Stimulated activated memory B cell treated with anti-CD40 and anti-IgM and Interleukin-4, amounts not matched to agents 10 μg/mL and 1 μg/mL and 100 μg/mL, for 72 hours (primary cell): ENCODE results near the gene CLDN20.

Experiments used
- ATAC-seq: fragments of 150-1000 bp; cut with Tn5 transposase; 2 replicates; pipeline ENCODE4 v1.10.0; 2021
- H3K27ac Mint-ChIP-seq: one replicate; pipeline ENCODE4 v1.8.0; 2022; ENCODE audit warnings: mild to moderate bottlenecking, mixed read lengths
- H3K27me3 Mint-ChIP-seq: one replicate; pipeline ENCODE4 v1.8.0; 2022; ENCODE audit warnings: mixed read lengths
- H3K36me3 Mint-ChIP-seq: one replicate; pipeline ENCODE4 v1.8.0; 2022; ENCODE audit warnings: mixed read lengths
- H3K4me1 Mint-ChIP-seq: one replicate; pipeline ENCODE4 v1.8.0; 2022; ENCODE audit warnings: mixed read lengths
- H3K4me3 Mint-ChIP-seq: one replicate; pipeline ENCODE4 v1.8.0; 2022; ENCODE audit warnings: mild to moderate bottlenecking, moderate library complexity, mixed read lengths
- H3K9me3 Mint-ChIP-seq: one replicate; pipeline ENCODE4 v1.8.0; 2022; ENCODE audit warnings: mixed read lengths

The CLDN20 gene

GRCh38 chr6:155272353-155273232 lies 8.8 kb downstream of the CLDN20 start:
- Mint-ChIP-seq H3K9me3 (no peaks in the 10 kb centered on the region), H3K4me1 (peaks cover 7% of the 10 kb centered on the region), H3K4me3 (no peak overlapping the region), H3K36me3 (peaks cover 34% of the 10 kb centered on the region), H3K27ac (no peak overlapping the region), H3K27me3 (no peaks in the 10 kb centered on the region)
- no peak for ATAC-seq

GRCh38 chr6:155273431-155273830 lies 9.6 kb downstream of the CLDN20 start:
- peaks cover 34% of the 10 kb centered on the region for H3K36me3 Mint-ChIP-seq
- H3K9me3 Mint-ChIP-seq: no peaks in the 10 kb centered on the region
- H3K27me3 Mint-ChIP-seq: no peaks in the 10 kb centered on the region
- H3K27ac Mint-ChIP-seq: no peak overlapping the region
- no peak for ATAC-seq
- H3K4me1 Mint-ChIP-seq: no peaks in the 10 kb centered on the region
- no peak overlapping the region for H3K4me3 Mint-ChIP-seq

GRCh38 chr6:155274106-155274505 lies 10.3 kb downstream of the CLDN20 start:
- Mint-ChIP-seq H3K4me1 (no peaks in the 10 kb centered on the region), H3K4me3 (no peak overlapping the region), H3K27me3 (no peaks in the 10 kb centered on the region), H3K9me3 (no peaks in the 10 kb centered on the region), H3K27ac (no peak overlapping the region), H3K36me3 (peaks cover 38% of the 10 kb centered on the region)
- no peak for ATAC-seq

GRCh38 chr6:155274533-155274932 lies 10.7 kb downstream of the CLDN20 start:
- no peak for ATAC-seq
- H3K27ac Mint-ChIP-seq: no peak overlapping the region
- H3K36me3 Mint-ChIP-seq: peaks cover 42% of the 10 kb centered on the region
- H3K9me3 Mint-ChIP-seq: no peaks in the 10 kb centered on the region
- H3K4me3 Mint-ChIP-seq: no peak overlapping the region
- H3K4me1 Mint-ChIP-seq: no peaks in the 10 kb centered on the region
- no peaks in the 10 kb centered on the region for H3K27me3 Mint-ChIP-seq

GRCh38 chr6:155275808-155276480 lies 12.1 kb downstream of the CLDN20 start:
- Mint-ChIP-seq H3K4me1 (no peaks in the 10 kb centered on the region), H3K4me3 (no peak overlapping the region), H3K27ac (no peak overlapping the region), H3K36me3 (peaks cover 46% of the 10 kb centered on the region), H3K27me3 (no peaks in the 10 kb centered on the region), H3K9me3 (no peaks in the 10 kb centered on the region)
- ATAC-seq: no peak

DNA sequence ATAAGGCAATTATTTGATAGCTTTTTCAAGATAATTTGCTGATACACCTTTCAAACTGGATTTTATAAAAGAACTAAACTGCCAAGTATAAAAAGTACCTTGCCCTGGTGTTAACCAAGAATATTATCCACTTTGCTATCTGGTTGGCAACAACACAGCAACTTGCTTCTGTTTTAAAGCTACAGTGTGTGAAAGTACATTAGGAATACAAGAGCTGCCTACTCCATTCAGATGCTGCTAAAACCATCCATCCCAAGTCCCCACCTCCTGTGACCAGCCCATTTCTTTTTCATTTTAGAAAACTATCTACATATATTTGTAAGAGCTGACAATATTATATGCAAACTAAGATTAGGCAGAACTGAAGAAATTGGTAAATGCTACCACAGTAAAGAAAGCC lies 12.8 kb downstream of the CLDN20 start:
- no peaks in the 10 kb centered on the region for H3K27me3 Mint-ChIP-seq
- no peak overlapping the region for H3K4me3 Mint-ChIP-seq
- H3K4me1 Mint-ChIP-seq: no peaks in the 10 kb centered on the region
- H3K36me3 Mint-ChIP-seq: peaks cover 46% of the 10 kb centered on the region
- ATAC-seq: no peak
- no peaks in the 10 kb centered on the region for H3K9me3 Mint-ChIP-seq
- no peak overlapping the region for H3K27ac Mint-ChIP-seq

DNA sequence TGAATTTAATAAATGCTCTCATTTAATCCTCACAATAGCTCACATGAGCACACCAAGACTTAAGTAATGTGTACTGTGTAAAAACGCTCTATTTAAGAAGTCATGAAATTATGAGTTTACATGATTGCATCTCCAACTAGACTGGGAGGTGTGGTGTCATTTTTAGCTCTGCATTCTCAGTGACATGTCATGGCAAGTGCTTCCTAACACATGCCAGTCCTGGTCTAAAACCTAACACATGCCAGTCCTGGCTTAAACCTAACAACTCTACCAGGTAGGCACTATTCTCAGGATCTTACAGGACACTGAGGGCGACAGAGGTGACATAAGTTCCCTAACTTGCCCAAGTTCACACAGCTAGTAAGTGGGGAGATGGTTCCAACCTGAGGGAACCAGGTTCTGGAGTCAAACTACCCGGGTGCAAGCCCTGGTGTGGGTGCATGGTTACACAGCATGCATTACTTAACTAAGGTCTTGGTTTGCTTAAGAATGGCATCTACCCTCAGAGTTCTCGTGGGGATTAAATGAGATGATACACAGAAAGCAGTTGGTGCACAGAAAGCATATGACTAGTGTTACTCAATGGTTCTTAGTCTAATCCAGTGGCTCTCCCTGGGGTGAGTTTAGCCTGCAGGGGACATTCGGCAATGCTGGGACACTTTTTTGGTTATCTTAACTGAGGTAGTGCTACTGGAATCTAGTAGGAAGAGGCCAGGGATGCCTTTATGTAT lies 14.7 kb downstream of the CLDN20 start:
- ATAC-seq: no peak
- peaks cover 45% of the 10 kb centered on the region for H3K36me3 Mint-ChIP-seq
- no peak overlapping the region for H3K27ac Mint-ChIP-seq
- H3K27me3 Mint-ChIP-seq: no peaks in the 10 kb centered on the region
- H3K9me3 Mint-ChIP-seq: no peaks in the 10 kb centered on the region
- no peaks in the 10 kb centered on the region for H3K4me1 Mint-ChIP-seq
- H3K4me3 Mint-ChIP-seq: no peak overlapping the region

- Mint-ChIP-seq H3K4me1 (peaks cover 4% of the 10 kb centered on the region), H3K4me3 (no peak overlapping the region), H3K9me3 (no peaks in the 10 kb centered on the region), H3K27me3 (no peaks in the 10 kb centered on the region), H3K36me3 (peaks cover 58% of the 10 kb centered on the region), H3K27ac (no peak overlapping the region)
- ATAC-seq: no peak
Measured at GRCh38 chr6:155284775-155285174, 21.0 kb downstream of the CLDN20 start.

DNA sequence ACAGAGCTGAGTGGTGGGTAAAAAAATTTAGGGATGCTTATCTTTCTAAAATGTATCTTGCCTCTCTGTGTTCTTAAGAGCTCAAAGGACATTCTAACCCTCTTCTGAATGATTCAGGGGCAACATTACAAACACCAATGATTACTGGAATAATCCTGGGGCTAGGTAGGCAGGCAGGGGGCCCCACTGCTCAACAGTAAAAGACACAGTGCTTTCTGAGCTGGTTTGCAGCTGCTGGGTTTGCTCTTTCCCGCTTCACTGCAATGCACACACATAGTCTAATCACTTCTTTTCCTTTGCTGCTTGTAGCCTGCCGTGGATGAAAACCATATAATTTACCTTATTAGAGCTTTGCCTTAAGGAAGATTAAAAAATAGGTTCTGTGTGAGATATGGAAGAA lies 23.9 kb downstream of the CLDN20 start:
- H3K36me3 Mint-ChIP-seq: peaks cover 63% of the 10 kb centered on the region

GRCh38 chr6:155290491-155290890 lies 26.7 kb downstream of the CLDN20 start:
- no peak overlapping the region for H3K27ac Mint-ChIP-seq
- H3K4me3 Mint-ChIP-seq: no peak overlapping the region
- H3K9me3 Mint-ChIP-seq: no peaks in the 10 kb centered on the region
- H3K4me1 Mint-ChIP-seq: peaks cover 8% of the 10 kb centered on the region
- H3K27me3 Mint-ChIP-seq: no peaks in the 10 kb centered on the region
- no peak for ATAC-seq
- H3K36me3 Mint-ChIP-seq: peaks cover 70% of the 10 kb centered on the region

More for the DNA sequence above, 23.9 kb downstream of the CLDN20 start:
- Mint-ChIP-seq H3K9me3 (no peaks in the 10 kb centered on the region), H3K27me3 (no peaks in the 10 kb centered on the region), H3K4me3 (no peak overlapping the region), H3K4me1 (peaks cover 8% of the 10 kb centered on the region), H3K27ac (no peak overlapping the region)
- ATAC-seq: no peak

DNA sequence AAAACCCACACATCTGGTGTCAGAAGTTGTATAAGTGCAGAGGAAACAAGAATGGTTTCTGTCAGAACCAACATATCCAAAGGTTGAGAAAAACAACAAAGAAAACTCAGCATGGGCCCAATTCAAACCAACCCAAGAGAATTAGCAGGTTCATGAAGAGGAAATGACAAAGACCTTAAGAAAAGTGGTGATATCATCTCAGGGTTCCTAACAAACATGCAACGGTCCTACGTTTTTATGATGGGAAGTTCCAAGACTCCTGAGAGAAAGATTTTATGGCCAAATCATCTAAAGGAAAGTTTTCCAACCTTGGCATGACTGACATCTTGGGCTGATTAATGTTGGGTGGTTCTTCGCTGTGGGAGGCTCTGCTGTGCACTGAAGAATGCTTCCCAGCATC lies 27.5 kb downstream of the CLDN20 start:
- no peaks in the 10 kb centered on the region for H3K9me3 Mint-ChIP-seq
- no peak overlapping the region for H3K27ac Mint-ChIP-seq
- no peaks in the 10 kb centered on the region for H3K27me3 Mint-ChIP-seq
- H3K4me3 Mint-ChIP-seq: no peak overlapping the region
- peaks cover 70% of the 10 kb centered on the region for H3K36me3 Mint-ChIP-seq
- H3K4me1 Mint-ChIP-seq: peaks cover 8% of the 10 kb centered on the region
- no peak for ATAC-seq

GRCh38 chr6:155292711-155293110 lies 28.9 kb downstream of the CLDN20 start:
- ATAC-seq: no peak
- Mint-ChIP-seq H3K27ac (no peak overlapping the region), H3K36me3 (peaks cover 68% of the 10 kb centered on the region), H3K4me3 (no peak overlapping the region), H3K9me3 (no peaks in the 10 kb centered on the region), H3K27me3 (no peaks in the 10 kb centered on the region), H3K4me1 (peaks cover 7% of the 10 kb centered on the region)

GRCh38 chr6:155297669-155298068 lies 33.9 kb downstream of the CLDN20 start:
- Mint-ChIP-seq H3K27ac (no peak overlapping the region), H3K4me1 (no peaks in the 10 kb centered on the region), H3K9me3 (no peaks in the 10 kb centered on the region), H3K36me3 (peaks cover 57% of the 10 kb centered on the region), H3K27me3 (no peaks in the 10 kb centered on the region), H3K4me3 (no peak overlapping the region)
- no peak for ATAC-seq

GRCh38 chr6:155301867-155302266 lies 38.1 kb downstream of the CLDN20 start:
- Mint-ChIP-seq H3K27ac (no peak overlapping the region), H3K4me1 (no peaks in the 10 kb centered on the region), H3K9me3 (no peaks in the 10 kb centered on the region), H3K27me3 (no peaks in the 10 kb centered on the region), H3K36me3 (peaks cover 52% of the 10 kb centered on the region), H3K4me3 (no peak overlapping the region)
- no peak for ATAC-seq

DNA sequence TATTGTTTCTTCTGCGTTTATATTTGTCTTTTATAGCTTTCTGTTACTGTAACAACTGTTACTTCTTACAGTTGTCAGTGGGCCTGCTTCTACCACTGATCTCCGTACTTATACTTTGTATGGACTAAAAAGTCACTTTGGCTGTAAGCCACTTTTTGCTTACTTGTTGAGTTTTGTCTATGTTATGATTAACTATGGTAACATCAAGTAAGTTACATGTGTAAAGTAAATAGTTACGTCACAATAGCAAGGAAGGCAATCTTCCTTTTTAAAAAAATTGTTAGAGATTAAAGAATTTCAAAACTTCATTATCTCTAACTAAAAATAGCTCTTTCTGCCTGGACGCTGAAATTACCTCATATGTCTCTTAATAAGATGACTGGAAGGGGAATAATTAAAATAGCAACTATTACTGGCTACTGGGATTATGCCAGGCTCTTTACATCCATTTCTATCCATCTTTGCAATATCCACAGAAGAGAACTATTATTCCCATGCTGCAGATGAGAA lies 39.6 kb downstream of the CLDN20 start:
- Mint-ChIP-seq H3K4me1 (no peaks in the 10 kb centered on the region), H3K27me3 (no peaks in the 10 kb centered on the region), H3K9me3 (no peaks in the 10 kb centered on the region), H3K27ac (no peak overlapping the region), H3K36me3 (peaks cover 59% of the 10 kb centered on the region), H3K4me3 (no peak overlapping the region)
- ATAC-seq: no peak
